H9 (cell line): ENCODE measurements around the gene RPL23. TPM values are rescaled to one million over a fixed set of nuclear protein-coding genes. Genes with fewer than 3 reads are reported as not detected.
A peak's percentile ranks its signal among the peaks of the same experiment; 100 is the strongest.

ENCODE experiments used
- DNase-seq: peaks from one replicate; pipeline ENCODE4 v3.0.0-alpha.2; 2017
- H2AFZ ChIP-seq: one replicate; pipeline ENCODE4 v1.6.1; 2013; ENCODE audit warnings: mild to moderate bottlenecking, low read length, control low read depth, moderate library complexity
- H2AK5ac ChIP-seq: 2 replicates; pipeline ENCODE4 v1.6.1; 2013; ENCODE audit warnings: low read length, control low read depth, mixed read lengths; ENCODE audit not compliant: insufficient read length
- H2BK120ac ChIP-seq: one replicate; pipeline ENCODE4 v1.6.1; 2013; ENCODE audit warnings: low read depth, mild to moderate bottlenecking, low read length, control low read depth, inconsistent platforms; ENCODE audit not compliant: poor library complexity, severe bottlenecking
- H2BK12ac ChIP-seq: 2 replicates; pipeline ENCODE4 v1.6.1; 2013; ENCODE audit warnings: low read length, control low read depth, mixed read lengths, low read depth; ENCODE audit not compliant: insufficient read length
- H2BK15ac ChIP-seq: 2 replicates; pipeline ENCODE4 v1.6.1; 2013; ENCODE audit warnings: low read depth, low read length, control low read depth
- H2BK20ac ChIP-seq: one replicate; pipeline ENCODE4 v1.6.1; 2013; ENCODE audit warnings: low read depth, mild to moderate bottlenecking, low read length, control low read depth, inconsistent platforms; ENCODE audit not compliant: poor library complexity, severe bottlenecking
- H2BK5ac ChIP-seq: 2 replicates; pipeline ENCODE4 v1.6.1; 2013; ENCODE audit warnings: low read length, control low read depth, mixed read lengths; ENCODE audit not compliant: insufficient read length
- H3K14ac ChIP-seq: 2 replicates; pipeline ENCODE4 v1.6.1; 2013; ENCODE audit warnings: low read length, control low read depth; ENCODE audit not compliant: insufficient read depth
- H3K18ac ChIP-seq: 2 replicates; pipeline ENCODE4 v1.6.1; 2013; ENCODE audit warnings: low read depth, mild to moderate bottlenecking, mixed read lengths, low read length, control low read depth; ENCODE audit not compliant: insufficient read length
- H3K23ac ChIP-seq: 2 replicates; pipeline ENCODE4 v1.6.1; 2013; ENCODE audit warnings: low read length, control low read depth, mixed read lengths, low read depth; ENCODE audit not compliant: insufficient read length
- H3K23me2 ChIP-seq: 2 replicates; pipeline ENCODE4 v1.6.1; 2013; ENCODE audit warnings: low read depth, mild to moderate bottlenecking, mixed read lengths, low read length, control low read depth; ENCODE audit not compliant: insufficient read length, poor library complexity, severe bottlenecking
- H3K27ac ChIP-seq: 2 replicates; pipeline ENCODE4 v1.5.1; 2013; ENCODE audit warnings: low read length, control low read depth, mixed read lengths, low read depth; ENCODE audit not compliant: insufficient read length
- H3K27me3 ChIP-seq: 2 replicates; pipeline ENCODE4 v1.6.1; 2013; ENCODE audit warnings: low read length, control low read depth, inconsistent platforms; ENCODE audit not compliant: insufficient read depth
- H3K4ac ChIP-seq: 2 replicates; pipeline ENCODE4 v1.6.1; 2013; ENCODE audit warnings: low read depth, mild to moderate bottlenecking, control low read depth, inconsistent platforms, low read length, moderate library complexity
- H3K4me1 ChIP-seq: 2 replicates; pipeline ENCODE4 v1.6.1; 2013; ENCODE audit warnings: low read length, control low read depth, inconsistent platforms; ENCODE audit not compliant: insufficient read depth
- H3K4me2 ChIP-seq: 2 replicates; pipeline ENCODE4 v1.6.1; 2013; ENCODE audit warnings: low read length, control low read depth, mixed read lengths; ENCODE audit not compliant: insufficient read length, insufficient read depth
- H3K56ac ChIP-seq: 2 replicates; pipeline ENCODE4 v1.6.1; 2013; ENCODE audit warnings: low read depth, mild to moderate bottlenecking, mixed read lengths, low read length, control low read depth; ENCODE audit not compliant: insufficient read length
- H3K79me1 ChIP-seq: 2 replicates; pipeline ENCODE4 v1.6.1; 2013; ENCODE audit warnings: low read depth, mild to moderate bottlenecking, moderate library complexity, low read length, control low read depth, inconsistent platforms; ENCODE audit not compliant: insufficient read depth, poor library complexity, severe bottlenecking
- H3K79me2 ChIP-seq: 2 replicates; pipeline ENCODE4 v1.6.1; 2013; ENCODE audit warnings: low read length, control low read depth, inconsistent platforms; ENCODE audit not compliant: insufficient read depth
- H3K9ac ChIP-seq: 2 replicates; pipeline ENCODE4 v1.6.1; 2013; ENCODE audit warnings: low read length, control low read depth, mixed read lengths; ENCODE audit not compliant: insufficient read length; ENCODE audit errors: extremely low read depth
- H3K9me3 ChIP-seq: one replicate; pipeline ENCODE4 v1.6.1; 2013; ENCODE audit warnings: low read depth, low read length, inconsistent platforms; ENCODE audit not compliant: control insufficient read depth
- H3T11ph ChIP-seq: one replicate; pipeline ENCODE4 v1.6.1; 2013; ENCODE audit warnings: mild to moderate bottlenecking, low read length, control low read depth, inconsistent platforms
- H4K20me1 ChIP-seq: one replicate; pipeline ENCODE4 v1.6.1; 2013; ENCODE audit not compliant: control insufficient read depth, insufficient read length, insufficient read depth
- H4K5ac ChIP-seq: 2 replicates; pipeline ENCODE4 v1.6.1; 2013; ENCODE audit warnings: low read depth, mild to moderate bottlenecking, mixed read lengths, low read length, control low read depth; ENCODE audit not compliant: insufficient read length
- H4K8ac ChIP-seq: replicated peaks from 2 replicates; pipeline ENCODE4 v1.6.1; 2013; ENCODE audit warnings: low read length, control low read depth, mixed read lengths, low read depth; ENCODE audit not compliant: insufficient read length
- H4K91ac ChIP-seq: 2 replicates; pipeline ENCODE4 v1.6.1; 2013; ENCODE audit warnings: low read depth, mild to moderate bottlenecking, moderate library complexity, mixed read lengths, low read length, control low read depth; ENCODE audit not compliant: insufficient read length
- H3K27ac Mint-ChIP-seq, 3 experiments: 2 replicates in 2 of 3; 3 replicates in 1 of 3; pipeline ENCODE4 v1.8.0; 2020 to 2021; ENCODE audit warnings: mixed read lengths in 3 of 3, mild to moderate bottlenecking in 1 of 3, moderate library complexity in 1 of 3
- H3K27me3 Mint-ChIP-seq: 2 replicates; pipeline ENCODE4 v1.8.0; 2021; ENCODE audit warnings: low read depth, mild to moderate bottlenecking, moderate library complexity, mixed read lengths
- H3K36me3 Mint-ChIP-seq, 3 experiments: 2 replicates in 2 of 3; 3 replicates in 1 of 3; pipeline ENCODE4 v1.8.0; 2020 to 2021; ENCODE audit warnings: low read depth in 3 of 3, mixed read lengths in 3 of 3; ENCODE audit not compliant: insufficient read depth in 1 of 3
- H3K4me1 Mint-ChIP-seq, 2 experiments: 2 replicates each; pipeline ENCODE4 v1.8.0; 2020; ENCODE audit warnings: mixed read lengths in 2 of 2
- H3K4me3 Mint-ChIP-seq, 2 experiments: 2 replicates in 1 of 2; 3 replicates in 1 of 2; pipeline ENCODE4 v1.8.0; 2020 to 2021; ENCODE audit warnings: mild to moderate bottlenecking in 2 of 2, mixed read lengths in 2 of 2, moderate library complexity in 1 of 2
- H3K9me3 Mint-ChIP-seq, 2 experiments: 2 replicates in 1 of 2; 3 replicates in 1 of 2; pipeline ENCODE4 v1.8.0; 2020; ENCODE audit warnings: mild to moderate bottlenecking in 2 of 2, mixed read lengths in 2 of 2, moderate library complexity in 1 of 2
- WGBS: extraction: QIAGEN DNeasy Blood & Tissue Kit; methylation state at CpG from one replicate; pipeline ENCODE4 v1.1.7; 2013; ENCODE audit warnings: missing lambda C conversion rate, low lambda C conversion rate, mixed read lengths; ENCODE audit not compliant: insufficient read length; ENCODE audit errors: extremely low coverage; 5-methylcytosine and 5-hydroxymethylcytosine counted together
- total RNA-seq: library from RNA; stranded (reverse); gene quantifications from 2 replicates; pipeline ENCODE4 v1.2.1, GENCODE V29; 2021
- TF ChIP-seq, protein P1 (sequence below): fragments of 200-600 bp; sonication (generic); conservative IDR thresholded peaks from 3 replicates; pipeline ENCODE4 v1.8.0; 2021; ENCODE audit warnings: antibody characterized with exemption, mild to moderate bottlenecking

RPL23 gene
- total RNA-seq, 1 experiment from 2014 or later: 2,084 TPM

DNA sequence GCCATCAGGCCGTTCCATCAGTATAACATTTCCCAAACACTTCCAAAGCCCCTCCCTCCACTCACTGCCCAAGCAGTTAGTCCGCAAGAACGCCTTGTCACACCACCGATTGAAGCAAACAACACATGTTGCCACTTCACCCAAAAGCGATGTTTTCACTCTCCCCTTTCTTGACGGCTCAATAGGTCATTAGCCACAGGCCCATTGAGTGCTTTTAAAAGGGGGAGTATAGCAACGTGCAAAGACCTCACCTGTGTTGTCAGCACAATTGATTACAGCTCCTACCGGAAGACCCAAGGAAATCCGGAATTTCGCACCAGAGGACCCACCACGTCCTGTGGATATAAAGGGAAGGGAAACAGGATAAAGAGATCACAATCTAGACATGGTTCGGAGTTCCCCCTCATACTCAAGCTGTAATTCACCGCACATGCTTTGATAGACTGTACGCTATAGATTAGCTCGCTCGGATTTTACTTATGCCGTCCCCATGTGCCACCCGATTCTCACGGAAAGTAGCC is 690 bp downstream of the RPL23 start:
- Histone ChIP-seq H2BK15ac (no peak overlapping the region), H2BK12ac (no peak overlapping the region), H2AFZ (no peak overlapping the region), H3T11ph (no peak overlapping the region), H3K14ac (peak overlapping the region; percentile 89; the same call in 1 of the 2 replicates), H3K79me2 (peaks cover 22% of the 10 kb centered on the region), H3K56ac (no peak overlapping the region), H2BK5ac (no peak overlapping the region), H2AK5ac (no peak overlapping the region), H3K27me3 (no peaks in the 10 kb centered on the region), H4K5ac (peak overlapping the region; percentile 87), H3K4me1 (0 out of 2 replicates have a peak, but pooled peaks cover 2% of the 10 kb centered on the region), H3K4me2 (peak overlapping the region; percentile 66), H4K91ac (no peak overlapping the region), H2BK20ac (no peak overlapping the region), H3K79me1 (peaks cover 9% of the 10 kb centered on the region), H2BK120ac (no peak overlapping the region), H3K27ac (peak overlapping the region; percentile 87), H3K9me3 (no peaks in the 10 kb centered on the region), H3K18ac (peak overlapping the region; percentile 73), H3K23me2 (peaks cover 12% of the 10 kb centered on the region), H4K20me1 (no peaks in the 10 kb centered on the region), H3K4ac (peak overlapping the region; percentile 8; the same call in 1 of the 2 replicates), H3K9ac (peak overlapping the region; percentile 98), H4K8ac (no peak overlapping the region), H3K23ac (no peak overlapping the region)
- no CpG with 5 or more reads among the region's 19 CpGs for WGBS
- Mint-ChIP-seq H3K9me3 (peaks cover 3 to 4% of the 10 kb centered on the region in 2 experiments; a peak in 1 of 5 replicates), H3K36me3 (peaks cover 56 to 57% (median 57%) of the 10 kb centered on the region in 3 experiments), H3K4me3 (peak overlapping the region; percentile 99 to 100), H3K4me1 (peaks cover 18 to 26% of the 10 kb centered on the region in 2 experiments), H3K27me3 (no peaks in the 10 kb centered on the region; the same call in 1 of the 2 replicates), H3K27ac (peak overlapping the region; percentile 99 to 100 (median 99))
- DNase-seq: no peak
- TF ChIP-seq, protein P1, sequence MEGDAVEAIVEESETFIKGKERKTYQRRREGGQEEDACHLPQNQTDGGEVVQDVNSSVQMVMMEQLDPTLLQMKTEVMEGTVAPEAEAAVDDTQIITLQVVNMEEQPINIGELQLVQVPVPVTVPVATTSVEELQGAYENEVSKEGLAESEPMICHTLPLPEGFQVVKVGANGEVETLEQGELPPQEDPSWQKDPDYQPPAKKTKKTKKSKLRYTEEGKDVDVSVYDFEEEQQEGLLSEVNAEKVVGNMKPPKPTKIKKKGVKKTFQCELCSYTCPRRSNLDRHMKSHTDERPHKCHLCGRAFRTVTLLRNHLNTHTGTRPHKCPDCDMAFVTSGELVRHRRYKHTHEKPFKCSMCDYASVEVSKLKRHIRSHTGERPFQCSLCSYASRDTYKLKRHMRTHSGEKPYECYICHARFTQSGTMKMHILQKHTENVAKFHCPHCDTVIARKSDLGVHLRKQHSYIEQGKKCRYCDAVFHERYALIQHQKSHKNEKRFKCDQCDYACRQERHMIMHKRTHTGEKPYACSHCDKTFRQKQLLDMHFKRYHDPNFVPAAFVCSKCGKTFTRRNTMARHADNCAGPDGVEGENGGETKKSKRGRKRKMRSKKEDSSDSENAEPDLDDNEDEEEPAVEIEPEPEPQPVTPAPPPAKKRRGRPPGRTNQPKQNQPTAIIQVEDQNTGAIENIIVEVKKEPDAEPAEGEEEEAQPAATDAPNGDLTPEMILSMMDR: no peak
